Sigmoid colon (tissue), 7 donors: Measurements from ENCODE around the gene ABCG4. TPM values are rescaled to one million over a fixed set of nuclear protein-coding genes. Genes with fewer than 3 reads are reported as not detected.
"Not testable (repeated sequence)": the region's sequence is repeated elsewhere in the genome, so short reads cannot be mapped to it uniquely, and the experiment has no call there.

Source experiments
- DNase-seq: peaks from one replicate; pipeline ENCODE4 v3.0.0-alpha.2; 2019
- H3K27ac ChIP-seq, 4 donors: fragments of 200-600 bp; sonication (generic); one replicate each; pipeline ENCODE4 v1.5.1; 2016 to 2019; ENCODE audit warnings: mild to moderate bottlenecking in 1 of 4
- H3K27me3 ChIP-seq, 3 donors: fragments of 200-600 bp; sonication (generic); one replicate each; pipeline ENCODE4 v1.5.1; 2019; ENCODE audit warnings: mild to moderate bottlenecking in 1 of 3
- H3K36me3 ChIP-seq, 4 donors: fragments of 200-600 bp; sonication (generic); one replicate each; pipeline ENCODE4 v1.5.1; 2016 to 2019
- H3K4me1 ChIP-seq, 4 donors: fragments of 200-600 bp; sonication (generic); one replicate each; pipeline ENCODE4 v1.5.1; 2017 to 2019
- H3K4me3 ChIP-seq, 4 donors: fragments of 200-600 bp; sonication (generic); one replicate each; pipeline ENCODE4 v1.5.1; 2017 to 2019; ENCODE audit warnings: mild to moderate bottlenecking in 2 of 4, moderate library complexity in 1 of 4
- H3K9me3 ChIP-seq, 4 donors: fragments of 200-600 bp in 3 of 4; sonication (generic) in 3 of 4; one replicate each; pipeline versions ENCODE4 v1.5.1 to v1.6.1; 2013 to 2019
- CTCF ChIP-seq, 4 experiments: fragments of 450-650 bp in 3 of 4; fragments of 200-600 bp in 1 of 4; IDR thresholded peaks; one replicate each; pipeline ENCODE4 v1.5.1; 2016 to 2019; ENCODE audit warnings: antibody characterized with exemption in 4 of 4, mild to moderate bottlenecking in 3 of 4, moderate library complexity in 2 of 4
- EP300 ChIP-seq, 4 donors: sonication (generic); formaldehyde crosslinking; IDR thresholded peaks; one replicate each; pipeline ENCODE4 v1.6.1; 2017; ENCODE audit warnings: antibody characterized with exemption in 4 of 4
- POLR2A ChIP-seq, 2 donors: fragments of 450-650 bp; IDR thresholded peaks; one replicate each; pipeline ENCODE4 v1.6.1; 2016; ENCODE audit warnings: antibody characterized with exemption in 2 of 2, mild to moderate bottlenecking in 2 of 2, moderate library complexity in 2 of 2
- POLR2AphosphoS5 ChIP-seq, 4 donors: sonication (generic); formaldehyde crosslinking; IDR thresholded peaks; one replicate each; pipeline ENCODE4 v1.6.1; 2017; ENCODE audit warnings: antibody characterized with exemption in 4 of 4
- WGBS, 2 donors: extraction: QIAGEN DNeasy Blood & Tissue Kit; methylation state at CpG; one replicate each; pipeline ENCODE4 v1.1.7; 2013; 5-methylcytosine and 5-hydroxymethylcytosine counted together
- intact Hi-C: fragments of 100-400 bp; cut with DNase I; formaldehyde crosslinking; loops from one replicate; pipeline ENCODE4 v1.15.1; 2023
- polyA plus RNA-seq, 3 donors: library from polyadenylated mRNA; stranded (reverse); fragments of 200-250 nt; gene quantifications; one replicate each; pipeline ENCODE4 v1.2.3, GENCODE V29; 2013
- total RNA-seq, 4 donors: library from RNA; depleted of rRNA; stranded (reverse); fragments of >200 nt; gene quantifications; one replicate each; pipeline ENCODE4 v1.1.0, GENCODE V29; 2016
- donor health status: healthy with polysubstance abuse.
- donor health status: Bipolar disorder and iron deficiency.
- donor health status: healthy.

ABCG4 gene
- total and polyA plus RNA-seq, 7 donors, result under 0.01 to 0.55 (median 0.26) TPM; not detected in 2

- peak; percentile 97 for DNase-seq
- intact Hi-C loops, result loop anchor here (5.0 kb wide), 1 partner anchor 105 kb away; the partner anchor contains the start of gene CBL
- H3K36me3 ChIP-seq, result peaks cover 7 to 18% (median 9%) of the 10 kb centered on the region in 4 donors
- no peaks in the 10 kb centered on the region for H3K9me3 ChIP-seq
- H3K27me3 ChIP-seq, result no peaks in the 10 kb centered on the region
- peak in 1 of 2 donors; percentile 37 for TF ChIP-seq POLR2A (IDR thresholded peaks at IDR 0.05)
- TF ChIP-seq EP300 (IDR thresholded peaks at IDR 0.05), result no peak
- TF ChIP-seq CTCF (IDR thresholded peaks at IDR 0.05), result peak in 1 of 4 experiments; percentile 1
- TF ChIP-seq POLR2AphosphoS5 (IDR thresholded peaks at IDR 0.05), result peak in 3 of 4 donors; percentile 47 to 71 (median 58)
- peak within 1 kb of the TSS; percentile 84 to 92 (median 90) for H3K27ac ChIP-seq
- WGBS, 2 donors, result 0 to 1% methylated on average over 32 of the region's 32 CpGs
- peak within 1 kb of the TSS; percentile 77 to 82 (median 78) for H3K4me3 ChIP-seq
- peaks cover 0 to 36% (median 32%) of the 10 kb centered on the region in 4 donors for H3K4me1 ChIP-seq
These were observed 47.0 kb upstream of the ABCG4 start, which contains the start of gene DPAGT1 for GRCh38 chr11:119101759-119102423. TSS of gene DPAGT1 (minus strand) at chr11:119101853. CDS start at chr11:119101655, 198 bp downstream.

GRCh38 chr11:119103161-119103664 is 45.6 kb upstream of the ABCG4 start:
- not testable (repeated sequence) for H3K27me3 ChIP-seq, H3K9me3 ChIP-seq, DNase-seq, H3K36me3 ChIP-seq
- peak overlapping the region; percentile 84 to 92 (median 90) for H3K27ac ChIP-seq
- peaks cover 0 to 42% (median 37%) of the 10 kb centered on the region in 4 donors for H3K4me1 ChIP-seq
- H3K4me3 ChIP-seq, result peak overlapping the region in 3 of 4 donors; percentile 78 to 82 (median 79)
- intact Hi-C loops, result loop anchor here (5.0 kb wide), 1 partner anchor 104 kb away; the partner anchor contains the start of gene CBL
- 68 to 87% methylated on average over 18 of the region's 18 CpGs for WGBS, 2 donors

- WGBS, 2 donors, result 58 to 63% methylated on average over 4 of the region's 4 CpGs
- Histone ChIP-seq H3K9me3 (no peaks in the 10 kb centered on the region), H3K27ac (peak overlapping the region; percentile 84 to 92 (median 90)), H3K4me3 (no peak overlapping the region), H3K4me1 (peaks cover 0 to 47% (median 42%) of the 10 kb centered on the region in 4 donors), H3K27me3 (no peaks in the 10 kb centered on the region), H3K36me3 (no peaks in the 10 kb centered on the region)
- no peak for DNase-seq
- TF ChIP-seq POLR2A (IDR thresholded peaks at IDR 0.05) (no peak), POLR2AphosphoS5 (IDR thresholded peaks at IDR 0.05) (no peak), EP300 (IDR thresholded peaks at IDR 0.05) (no peak), CTCF (IDR thresholded peaks at IDR 0.05) (no peak)
- intact Hi-C loops, result loop anchor here (5.0 kb wide), 1 partner anchor 104 kb away; the partner anchor contains the start of gene CBL
These were observed 45.1 kb upstream of the ABCG4 start for GRCh38 chr11:119103793-119104192.

GRCh38 chr11:119106564-119107537 is 42.0 kb upstream of the ABCG4 start, which contains the start of gene C2CD2L:
TSS of gene C2CD2L (plus strand) at chr11:119107344. CDS start at chr11:119107742, 398 bp downstream.
- H3K4me3 ChIP-seq, result peak within 1 kb of the TSS; percentile 74 to 97 (median 96)
- intact Hi-C loops, result loop anchor here (2.0 kb wide), 1 partner anchor 14 kb away; the partner anchor contains the start of gene HINFP
- no peaks in the 10 kb centered on the region for H3K27me3 ChIP-seq
- peaks cover 0 to 14% (median 12%) of the 10 kb centered on the region in 4 donors for H3K36me3 ChIP-seq
- TF ChIP-seq CTCF (IDR thresholded peaks at IDR 0.05) (no peak), POLR2A (IDR thresholded peaks at IDR 0.05) (peak; percentile 13 to 42), EP300 (IDR thresholded peaks at IDR 0.05) (no peak), POLR2AphosphoS5 (IDR thresholded peaks at IDR 0.05) (peak; percentile 34 to 80 (median 74))
- peak within 1 kb of the TSS; percentile 83 to 85 (median 84) for H3K27ac ChIP-seq
- WGBS, 2 donors, result 1 to 2% methylated on average over 49 of the region's 49 CpGs
- DNase-seq, result peak; percentile 96
- peaks cover 0 to 47% (median 36%) of the 10 kb centered on the region in 4 donors for H3K4me1 ChIP-seq
- H3K9me3 ChIP-seq, result no peaks in the 10 kb centered on the region
